Ascending aorta (tissue), 2 donors: ENCODE measurements around the gene SLC6A6. TPM values are rescaled to one million over a fixed set of nuclear protein-coding genes. Genes with fewer than 3 reads are reported as not detected.

Experiments
- DNase-seq, 2 donors: peaks; one replicate each; pipeline ENCODE4 v3.0.0-alpha.2; 2019; ENCODE audit warnings: low spot score in 2 of 2
- H3K27ac ChIP-seq, 2 donors: fragments of 200-600 bp; sonication (generic); one replicate each; pipeline ENCODE4 v1.5.1; 2016 to 2017; ENCODE audit warnings: mild to moderate bottlenecking in 1 of 2
- H3K27me3 ChIP-seq: fragments of 200-600 bp; sonication (generic); one replicate; pipeline ENCODE4 v1.5.1; 2017
- H3K36me3 ChIP-seq, 2 donors: fragments of 200-600 bp; sonication (generic); one replicate each; pipeline ENCODE4 v1.5.1; 2016
- H3K4me1 ChIP-seq, 2 donors: fragments of 200-600 bp; sonication (generic); one replicate each; pipeline ENCODE4 v1.5.1; 2016 to 2017; ENCODE audit warnings: mild to moderate bottlenecking in 1 of 2
- H3K4me3 ChIP-seq, 2 donors: fragments of 200-600 bp; sonication (generic); one replicate each; pipeline ENCODE4 v1.5.1; 2016 to 2017; ENCODE audit warnings: mild to moderate bottlenecking in 1 of 2
- H3K9me3 ChIP-seq, 2 donors: fragments of 200-600 bp; sonication (generic); one replicate each; pipeline ENCODE4 v1.5.1; 2016
- CTCF ChIP-seq, 3 experiments: fragments of 200-600 bp in 2 of 3; fragments of 450-650 bp in 1 of 3; sonication (generic) in 2 of 3; IDR thresholded peaks; one replicate each; pipeline ENCODE4 v1.5.1; 2016 to 2019; ENCODE audit warnings: antibody characterized with exemption in 3 of 3, mild to moderate bottlenecking in 1 of 3, moderate library complexity in 1 of 3
- intact Hi-C: fragments of 100-400 bp; cut with DNase I; formaldehyde crosslinking; loops from one replicate; pipeline ENCODE4 v1.15.1; 2023
- total RNA-seq: library from RNA; depleted of rRNA; stranded (reverse); fragments of >200 nt; gene quantifications from one replicate; pipeline ENCODE4 v1.1.0, GENCODE V29; 2016

Gene SLC6A6
- total RNA-seq, 1 donor from 2014 or later = 78.1 TPM

DNA sequence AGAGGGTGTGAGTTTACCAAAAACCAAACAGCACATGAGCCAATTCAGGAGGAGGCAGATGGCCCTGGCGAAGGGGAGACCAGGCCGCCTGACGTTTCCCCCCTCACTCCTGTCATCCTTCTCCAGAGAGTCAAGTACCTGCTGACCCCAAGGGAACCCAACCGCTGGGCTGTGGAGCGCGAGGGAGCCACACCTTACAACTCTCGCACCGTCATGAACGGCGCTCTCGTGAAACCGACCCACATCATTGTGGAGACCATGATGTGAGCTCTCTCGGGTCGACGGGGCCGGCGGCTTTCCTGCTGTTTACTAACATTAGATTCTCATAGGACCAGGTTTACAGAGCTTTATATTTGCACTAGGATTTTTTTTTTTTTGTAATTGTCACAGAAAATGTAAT lies 82.3 kb downstream of the SLC6A6 start:
- Histone ChIP-seq H3K36me3 (peaks cover 7 to 41% of the 10 kb centered on the region in 2 donors), H3K4me1 (peaks cover 0 to 8% of the 10 kb centered on the region in 2 donors), H3K4me3 (no peak overlapping the region), H3K27me3 (no peaks in the 10 kb centered on the region), H3K27ac (no peak overlapping the region), H3K9me3 (no peaks in the 10 kb centered on the region)
- no peak for TF ChIP-seq CTCF (IDR thresholded peaks at IDR 0.05)
- intact Hi-C loops = no loop called here
- no peak for DNase-seq

DNA sequence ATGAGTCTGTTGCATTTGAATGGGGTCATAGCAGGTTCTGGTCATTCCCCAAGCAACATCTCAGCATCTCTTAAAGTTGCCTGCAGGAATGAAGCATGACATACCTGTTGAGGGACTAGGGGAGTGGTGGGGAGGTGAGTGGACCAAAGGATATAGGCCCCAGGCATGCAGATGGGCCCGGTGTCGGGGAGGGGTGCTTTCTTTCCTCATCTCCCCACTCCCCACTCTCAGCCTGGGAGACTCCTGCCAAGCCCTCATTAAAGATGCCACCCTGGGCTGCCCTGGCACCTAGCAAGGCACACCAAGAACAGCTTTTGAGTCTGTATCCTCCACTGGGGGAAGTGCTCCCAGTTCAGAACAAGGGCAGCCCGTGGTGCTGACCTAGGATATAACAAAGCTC lies 83.6 kb downstream of the SLC6A6 start:
- Histone ChIP-seq H3K9me3 (no peaks in the 10 kb centered on the region), H3K27ac (no peak overlapping the region), H3K4me1 (peaks cover 0 to 8% of the 10 kb centered on the region in 2 donors), H3K4me3 (no peak overlapping the region), H3K27me3 (no peaks in the 10 kb centered on the region), H3K36me3 (peaks cover 5 to 36% of the 10 kb centered on the region in 2 donors)
- no peak for TF ChIP-seq CTCF (IDR thresholded peaks at IDR 0.05)
- intact Hi-C loops = no loop called here
- DNase-seq = no peak

GRCh38 chr3:14486460-14486859 lies 84.1 kb downstream of the SLC6A6 start:
- Histone ChIP-seq H3K4me3 (no peak overlapping the region), H3K27me3 (no peaks in the 10 kb centered on the region), H3K4me1 (peaks cover 0 to 8% of the 10 kb centered on the region in 2 donors), H3K9me3 (no peaks in the 10 kb centered on the region), H3K36me3 (peaks cover 5 to 33% of the 10 kb centered on the region in 2 donors), H3K27ac (no peak overlapping the region)
- no peak for TF ChIP-seq CTCF (IDR thresholded peaks at IDR 0.05)
- intact Hi-C loops = no loop called here
- DNase-seq = no peak

DNA sequence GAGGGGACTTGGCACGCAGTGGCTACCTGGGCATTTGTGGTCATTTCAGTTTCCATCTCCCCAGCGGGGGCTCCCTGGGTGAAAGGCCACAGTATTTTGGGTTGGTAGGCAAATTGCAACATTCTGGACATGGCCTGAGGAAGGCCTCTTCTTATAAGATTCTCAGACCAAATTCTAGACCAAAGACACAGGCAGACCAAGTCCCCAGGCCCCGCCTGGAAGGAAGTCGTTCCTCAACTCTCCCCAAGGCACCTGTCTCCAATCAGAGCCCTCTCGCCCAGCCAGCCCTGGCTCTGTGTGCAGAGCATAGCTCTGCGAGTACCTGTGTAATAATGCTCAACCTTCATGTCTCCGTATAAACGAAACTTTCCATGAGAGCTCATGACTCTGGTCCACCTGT lies 84.7 kb downstream of the SLC6A6 start:
- intact Hi-C loops = no loop called here
- Histone ChIP-seq H3K4me1 (peaks cover 0 to 8% of the 10 kb centered on the region in 2 donors), H3K27ac (no peak overlapping the region), H3K36me3 (peaks cover 5 to 28% of the 10 kb centered on the region in 2 donors), H3K9me3 (no peaks in the 10 kb centered on the region), H3K27me3 (no peaks in the 10 kb centered on the region), H3K4me3 (no peak overlapping the region)
- no peak for DNase-seq
- TF ChIP-seq CTCF (IDR thresholded peaks at IDR 0.05) = no peak

DNA sequence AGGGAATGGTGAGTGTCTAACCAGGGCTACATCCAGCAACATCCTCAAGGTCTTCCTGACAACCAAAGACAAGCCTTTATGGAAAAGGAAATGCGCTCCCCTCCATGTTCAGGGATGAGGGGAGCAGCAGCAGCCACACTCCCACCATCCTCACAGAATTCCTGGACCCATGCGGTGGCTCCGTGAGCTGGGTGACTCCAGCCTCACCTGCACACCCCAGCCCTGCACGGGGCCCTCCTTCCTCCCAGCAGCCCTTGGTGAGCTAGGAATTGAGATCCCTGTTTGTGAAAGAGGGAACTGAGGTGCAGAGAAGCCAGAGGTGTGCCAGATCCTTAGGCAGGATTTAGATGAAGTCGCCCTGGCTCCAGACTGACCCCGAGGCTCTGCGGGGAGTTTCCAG lies 85.4 kb downstream of the SLC6A6 start:
- Histone ChIP-seq H3K36me3 (peaks cover 5 to 27% of the 10 kb centered on the region in 2 donors), H3K9me3 (no peaks in the 10 kb centered on the region), H3K4me1 (peaks cover 0 to 6% of the 10 kb centered on the region in 2 donors), H3K4me3 (no peak overlapping the region), H3K27me3 (no peaks in the 10 kb centered on the region), H3K27ac (no peak overlapping the region)
- intact Hi-C loops = no loop called here
- DNase-seq = no peak
- TF ChIP-seq CTCF (IDR thresholded peaks at IDR 0.05) = no peak
